NCI-H82 treated with DMSO at 0.1 percent for 48 hours (cell line): ENCODE measurements around the gene PHACTR3.

ENCODE experiments used
- DNase-seq: peaks from one replicate; lab custom pipeline; 2025; ENCODE audit not compliant: unreplicated experiment; lab: John Stamatoyannopoulos, UW

Gene PHACTR3

GRCh38 chr20:59588236-59588855, 16.0 kb upstream of the PHACTR3 start:
- DNase-seq = no peak

GRCh38 chr20:59589086-59589684, 15.2 kb upstream of the PHACTR3 start:
- no peak for DNase-seq

- no peak for DNase-seq
Measured at GRCh38 chr20:59591061-59591460, 13.3 kb upstream of the PHACTR3 start.

GRCh38 chr20:59596690-59597089, 7.7 kb upstream of the PHACTR3 start:
- no peak for DNase-seq

GRCh38 chr20:59597240-59597639, 7.1 kb upstream of the PHACTR3 start:
- no peak for DNase-seq

- DNase-seq = no peak
Measured at GRCh38 chr20:59598625-59599310, 5.6 kb upstream of the PHACTR3 start.

- no peak for DNase-seq
Measured at GRCh38 chr20:59599941-59600340, 4.4 kb upstream of the PHACTR3 start.

GRCh38 chr20:59600472-59600871, 3.9 kb upstream of the PHACTR3 start:
- no peak for DNase-seq

GRCh38 chr20:59602546-59603080, 1.7 kb upstream of the PHACTR3 start:
- no peak for DNase-seq

GRCh38 chr20:59603176-59603575, 1.2 kb upstream of the PHACTR3 start:
- DNase-seq = no peak

GRCh38 chr20:59604741-59605600, 631 bp downstream of the PHACTR3 start:
- DNase-seq = no peak

GRCh38 chr20:59605601-59606364, 1.4 kb downstream of the PHACTR3 start:
- no peak for DNase-seq

- no peak for DNase-seq
Measured at GRCh38 chr20:59606566-59606965, 2.2 kb downstream of the PHACTR3 start.

GRCh38 chr20:59608396-59608795, 4.1 kb downstream of the PHACTR3 start:
- no peak for DNase-seq

GRCh38 chr20:59608871-59609270, 4.5 kb downstream of the PHACTR3 start:
- DNase-seq = no peak

- DNase-seq = no peak
Measured at GRCh38 chr20:59611286-59611685, 6.9 kb downstream of the PHACTR3 start.

- DNase-seq = no peak
Measured at GRCh38 chr20:59613861-59614260, 9.5 kb downstream of the PHACTR3 start.

- no peak for DNase-seq
Measured at GRCh38 chr20:59614714-59615113, 10.4 kb downstream of the PHACTR3 start.

GRCh38 chr20:59616306-59616705, 12.0 kb downstream of the PHACTR3 start:
- DNase-seq = no peak

- no peak for DNase-seq
Measured at GRCh38 chr20:59617221-59617620, 12.9 kb downstream of the PHACTR3 start.

GRCh38 chr20:59618131-59618530, 13.8 kb downstream of the PHACTR3 start:
- DNase-seq = no peak
